ENCODE results near the gene UPF3B.
"Not testable (repeated sequence)": the region's sequence is repeated elsewhere in the genome, so short reads cannot be mapped to it uniquely, and the experiment has no call there.

The UPF3B gene, protein sequence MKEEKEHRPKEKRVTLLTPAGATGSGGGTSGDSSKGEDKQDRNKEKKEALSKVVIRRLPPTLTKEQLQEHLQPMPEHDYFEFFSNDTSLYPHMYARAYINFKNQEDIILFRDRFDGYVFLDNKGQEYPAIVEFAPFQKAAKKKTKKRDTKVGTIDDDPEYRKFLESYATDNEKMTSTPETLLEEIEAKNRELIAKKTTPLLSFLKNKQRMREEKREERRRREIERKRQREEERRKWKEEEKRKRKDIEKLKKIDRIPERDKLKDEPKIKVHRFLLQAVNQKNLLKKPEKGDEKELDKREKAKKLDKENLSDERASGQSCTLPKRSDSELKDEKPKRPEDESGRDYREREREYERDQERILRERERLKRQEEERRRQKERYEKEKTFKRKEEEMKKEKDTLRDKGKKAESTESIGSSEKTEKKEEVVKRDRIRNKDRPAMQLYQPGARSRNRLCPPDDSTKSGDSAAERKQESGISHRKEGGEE

DNA sequence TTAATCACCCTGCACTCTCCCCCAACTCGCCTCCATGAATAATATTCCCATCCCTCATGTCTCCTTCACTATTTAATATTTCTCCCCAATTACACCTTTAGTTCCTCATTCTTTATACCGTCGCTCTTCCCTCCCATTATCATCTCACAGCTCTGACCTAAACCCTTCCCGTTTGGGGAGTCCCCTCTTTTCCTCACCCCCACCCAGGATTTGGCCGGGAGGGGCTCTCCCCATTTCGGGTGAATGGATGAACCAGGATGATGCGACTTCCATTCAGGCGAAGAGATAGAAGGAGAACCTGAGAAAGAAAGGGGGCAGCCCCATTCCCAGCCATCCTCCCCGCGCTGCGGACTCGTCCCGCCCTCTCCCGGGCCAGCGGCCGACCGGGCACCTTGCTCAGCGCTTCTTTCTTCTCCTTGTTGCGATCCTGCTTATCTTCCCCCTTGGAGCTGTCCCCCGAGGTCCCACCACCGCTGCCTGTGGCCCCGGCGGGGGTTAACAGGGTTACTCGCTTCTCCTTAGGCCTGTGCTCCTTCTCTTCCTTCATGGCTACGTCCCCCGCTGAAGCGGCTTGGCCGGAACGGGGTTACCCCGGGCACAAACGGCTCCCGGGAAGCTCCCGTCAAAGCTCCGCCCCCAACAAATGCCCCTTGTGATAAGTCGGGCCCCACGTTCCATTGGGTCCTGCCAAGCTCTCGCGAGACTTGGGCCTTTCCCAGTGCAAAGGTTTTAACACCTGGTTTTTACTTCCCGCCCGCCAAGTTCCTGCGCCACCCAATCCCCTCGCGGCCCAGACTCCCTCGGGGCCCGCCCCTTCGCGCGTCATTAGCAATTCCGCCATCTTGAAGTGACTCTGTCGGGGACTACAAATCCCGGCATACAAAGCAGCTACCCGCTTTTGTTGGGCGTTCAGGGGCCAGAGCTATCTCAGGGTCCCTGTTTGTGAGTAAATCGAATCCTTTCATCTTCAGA is at the start of gene UPF3B:
Gene UPF3B (minus strand): TSS at position 582 of the 972 bp plus-strand sequence. CDS start 35 bp downstream, at position 547.
- peak; percentile 98 for DNase-seq

DNA sequence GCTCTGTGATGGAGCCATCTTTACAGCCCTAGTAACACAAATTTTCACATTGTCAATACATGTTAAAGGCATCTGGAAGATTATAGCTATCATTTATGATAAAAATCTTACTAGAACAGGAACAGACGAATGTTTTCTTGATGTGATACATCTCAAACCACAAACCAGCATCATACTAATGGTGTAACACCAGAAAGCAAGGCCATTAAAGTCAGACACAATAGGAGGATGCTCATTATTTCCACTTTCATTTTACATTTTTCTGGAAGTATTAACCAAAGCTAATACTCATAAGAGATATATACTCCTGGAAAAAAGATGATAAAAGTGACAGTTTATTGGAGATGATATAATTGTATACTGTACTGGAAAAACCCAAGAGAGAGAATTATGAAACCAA is 48.2 kb upstream of the UPF3B start:
- no peak for DNase-seq

DNA sequence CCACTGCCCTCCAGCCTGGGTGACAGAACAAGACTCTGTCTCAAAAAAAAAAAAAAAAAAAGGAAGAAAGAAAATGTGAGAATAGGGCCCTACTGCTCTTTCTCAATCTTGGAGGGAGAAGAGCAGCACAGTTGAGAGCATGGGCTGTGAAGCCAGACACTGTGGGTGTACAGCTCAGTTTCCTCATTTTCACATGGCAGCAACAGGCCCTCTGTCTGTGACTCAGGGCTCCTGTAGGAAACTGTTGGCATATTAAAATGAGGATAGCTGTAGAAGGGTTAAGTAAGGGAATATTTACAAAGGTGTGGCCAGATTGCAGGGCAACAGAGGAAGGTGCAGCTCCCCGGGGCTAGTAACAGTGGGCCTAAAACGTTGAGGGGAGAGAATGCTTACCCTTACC is 46.4 kb upstream of the UPF3B start:
- DNase-seq: no peak

DNA sequence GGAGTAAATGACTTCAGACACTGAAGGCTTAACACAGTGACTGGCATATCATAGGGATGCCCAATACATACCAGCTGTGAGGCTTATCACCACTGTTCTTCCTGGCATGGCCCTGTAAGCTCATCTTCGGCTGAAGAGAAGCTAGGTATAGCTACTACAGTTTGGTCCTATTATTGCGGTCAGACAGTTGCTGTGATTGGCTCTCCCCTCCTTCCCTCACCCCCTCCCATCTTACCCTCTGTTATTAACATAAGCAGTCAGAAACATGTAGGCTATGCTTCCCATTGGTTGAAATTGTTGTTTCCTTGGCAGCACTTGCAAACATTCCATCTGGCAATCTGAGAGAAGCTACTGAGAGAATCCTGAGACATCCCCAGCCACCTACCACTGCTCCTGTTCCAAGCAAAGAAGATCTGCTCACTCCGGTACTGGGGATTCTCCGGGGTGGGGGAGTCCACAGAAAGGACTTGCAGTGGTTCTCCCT is 43.1 kb upstream of the UPF3B start, which contains the start of gene AKAP14:
Gene AKAP14 (plus strand): TSS at position 51 of the 484 bp plus-strand sequence. CDS start 7,331 bp downstream, outside the sequence.
- no peak for DNase-seq

DNA sequence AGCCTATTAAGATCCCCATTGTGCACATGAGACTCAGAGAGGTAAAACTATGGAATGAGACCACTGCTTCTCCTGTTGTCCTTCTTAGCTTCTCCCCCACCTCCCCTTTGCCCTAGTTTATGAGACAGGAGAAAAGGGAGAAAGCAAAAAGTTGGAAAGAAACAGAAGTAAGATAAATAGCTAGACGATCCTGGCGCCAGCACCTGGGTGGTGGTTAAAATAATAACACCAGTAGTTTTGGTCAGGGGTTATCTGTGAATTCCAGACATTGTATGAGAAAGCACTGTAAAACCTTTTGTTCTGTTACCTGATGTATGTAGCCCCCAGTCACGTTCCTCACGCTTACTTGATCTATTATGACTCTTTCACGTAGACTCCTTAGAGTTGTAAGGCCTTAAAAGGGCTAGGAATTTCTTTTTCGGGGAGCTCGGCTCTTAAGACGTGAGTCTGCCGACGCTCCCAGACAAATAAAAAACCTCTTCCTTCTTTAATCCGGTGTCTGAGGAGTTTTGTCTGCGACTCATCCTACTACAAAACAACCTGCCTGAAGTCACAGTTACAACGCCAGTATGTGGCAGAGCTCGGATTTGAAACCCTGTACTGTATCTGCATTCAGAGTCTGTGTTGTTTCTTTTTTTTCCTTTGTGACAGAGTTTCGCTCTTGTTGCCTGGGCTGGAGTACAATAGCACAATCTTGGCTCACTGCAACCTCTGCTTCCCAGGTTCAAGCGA is 39.4 kb upstream of the UPF3B start:
- not testable (repeated sequence) for DNase-seq

DNA sequence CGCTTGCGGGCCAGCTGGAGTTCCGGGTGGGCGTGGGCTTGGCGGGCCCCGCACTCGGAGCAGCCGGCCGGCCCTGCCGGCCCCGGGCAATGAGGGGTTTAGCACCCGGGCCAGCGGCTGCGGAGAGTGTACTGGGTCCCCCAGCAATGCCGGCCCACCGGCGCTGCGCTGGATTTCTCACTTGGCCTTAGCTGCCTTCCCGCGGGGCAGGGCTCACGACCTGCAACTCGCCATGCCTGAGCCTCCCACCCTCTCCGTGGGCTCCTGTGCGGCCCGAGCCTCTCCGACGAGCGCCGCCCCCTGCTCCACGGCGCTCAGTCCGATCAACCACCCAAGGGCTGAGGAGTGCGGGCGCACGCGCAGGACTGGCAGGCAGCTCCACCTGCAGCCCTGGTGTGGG is 37.9 kb upstream of the UPF3B start:
- not testable (repeated sequence) for DNase-seq

DNA sequence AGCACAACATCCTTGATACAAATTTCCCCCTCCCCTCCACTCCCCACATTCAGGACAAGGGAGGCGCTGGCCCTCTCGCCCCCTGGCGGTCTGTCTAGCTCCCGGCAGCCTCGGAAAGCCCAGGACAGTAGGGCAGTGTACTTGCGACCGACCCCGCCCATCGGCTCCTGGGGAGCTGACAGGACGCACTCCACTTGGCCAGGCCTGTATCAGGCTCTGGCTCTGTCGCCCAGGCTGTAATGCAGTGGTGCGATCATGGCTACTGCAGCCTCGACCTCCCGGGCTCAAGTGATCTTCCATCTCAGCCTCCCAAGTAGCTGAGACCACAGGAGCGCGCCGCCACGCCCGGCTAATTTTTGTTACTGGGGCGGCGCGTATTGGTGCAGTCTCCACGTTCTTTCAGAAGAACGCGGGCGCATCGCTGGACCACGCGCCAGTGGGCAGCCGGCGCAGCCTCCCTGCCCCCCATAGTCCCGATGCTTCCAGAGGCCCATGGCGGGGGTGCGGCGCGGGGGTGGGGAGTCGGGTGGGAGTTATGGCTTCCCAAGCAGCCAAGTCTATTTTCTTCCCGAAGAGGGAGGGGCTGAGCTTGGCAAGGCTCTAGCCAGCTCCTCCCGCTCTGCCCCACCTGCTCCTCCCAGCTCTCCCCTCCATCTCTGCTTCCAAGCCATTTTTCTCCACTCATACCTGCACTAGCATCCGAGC is 35.1 kb upstream of the UPF3B start:
- peak; percentile 46 for DNase-seq

DNA sequence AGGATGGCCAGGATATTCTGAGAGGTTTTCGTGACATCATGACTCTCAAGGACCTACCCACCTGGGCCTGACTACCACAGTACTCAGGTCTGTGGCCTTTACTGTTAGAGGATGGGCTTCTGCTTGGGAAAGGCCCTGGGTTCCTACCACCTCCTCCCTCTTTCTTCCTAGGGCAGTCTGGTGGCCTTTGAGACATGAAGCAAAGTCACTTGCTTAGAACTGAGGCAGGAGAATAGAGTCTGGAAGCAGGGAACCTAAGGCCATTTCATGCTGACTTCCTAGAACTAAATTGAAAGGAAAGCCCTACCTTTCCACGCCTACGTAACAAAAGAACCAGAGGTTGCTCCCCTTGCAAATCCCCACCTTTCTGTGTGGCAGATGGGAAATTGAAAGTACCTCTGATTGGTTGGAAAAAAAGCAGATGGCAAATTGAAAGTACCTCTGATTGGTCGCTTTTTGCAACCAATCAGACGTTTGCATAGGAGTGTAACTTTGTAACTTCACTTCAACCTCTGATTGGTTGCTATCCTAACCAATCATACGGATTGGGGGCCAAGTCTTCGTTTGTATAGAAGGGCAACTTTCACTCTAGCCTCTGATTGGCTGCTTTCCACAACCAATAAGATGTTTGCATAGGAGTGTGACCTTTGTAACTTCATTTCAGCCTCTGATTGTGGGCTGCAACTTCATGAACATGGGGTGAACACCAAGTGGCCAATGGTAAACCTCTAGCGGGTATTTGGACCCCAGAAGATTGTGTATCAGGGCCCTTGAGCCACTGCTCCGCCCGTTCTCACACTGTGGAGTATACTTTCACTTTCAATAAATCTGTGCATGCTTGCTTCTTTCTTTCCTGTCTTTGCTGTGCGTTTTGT is 33.0 kb upstream of the UPF3B start:
- DNase-seq: no peak

DNA sequence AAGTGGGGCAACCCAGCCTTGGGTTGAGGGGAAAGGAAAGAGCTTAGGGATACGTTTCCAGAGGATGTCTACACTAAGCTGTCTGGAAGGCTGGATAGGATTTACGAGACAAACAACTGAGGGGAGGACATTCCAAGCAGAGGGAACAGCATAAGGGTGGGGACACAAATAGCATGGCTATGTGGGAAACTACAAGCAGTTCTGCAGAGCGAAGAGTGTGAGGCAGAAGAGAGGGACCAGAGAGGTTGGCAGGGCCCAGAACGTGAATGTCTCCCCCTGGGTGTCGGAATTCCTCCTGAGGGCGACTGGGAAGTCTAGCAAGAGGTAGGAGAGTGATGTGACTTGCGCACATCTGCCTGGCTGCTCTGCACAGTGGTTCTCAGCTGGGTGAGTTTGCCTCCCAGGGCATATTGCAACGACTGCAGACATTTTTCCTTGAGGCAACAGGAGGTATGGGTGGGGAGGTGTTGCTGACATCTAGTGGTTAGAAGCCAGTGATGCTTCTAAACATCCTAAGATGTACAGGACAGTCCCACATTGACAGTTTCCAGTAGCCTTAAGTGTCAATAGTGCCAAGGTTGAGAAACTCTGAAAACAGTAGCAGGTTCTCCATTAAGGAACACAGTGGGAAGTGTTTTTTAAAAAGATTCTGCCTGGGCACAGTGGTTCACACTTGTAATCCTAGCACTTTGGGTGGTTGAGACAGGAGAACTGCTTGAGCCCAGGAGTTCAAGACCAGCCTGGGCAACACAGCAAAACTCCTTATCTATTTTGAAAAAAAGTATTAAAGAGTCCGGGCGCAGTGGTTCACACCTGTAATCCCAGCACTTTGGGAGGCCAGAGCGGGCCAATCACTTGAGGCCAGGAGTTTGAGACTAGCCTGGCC is 28.0 kb upstream of the UPF3B start:
- peak; percentile 6 for DNase-seq

DNA sequence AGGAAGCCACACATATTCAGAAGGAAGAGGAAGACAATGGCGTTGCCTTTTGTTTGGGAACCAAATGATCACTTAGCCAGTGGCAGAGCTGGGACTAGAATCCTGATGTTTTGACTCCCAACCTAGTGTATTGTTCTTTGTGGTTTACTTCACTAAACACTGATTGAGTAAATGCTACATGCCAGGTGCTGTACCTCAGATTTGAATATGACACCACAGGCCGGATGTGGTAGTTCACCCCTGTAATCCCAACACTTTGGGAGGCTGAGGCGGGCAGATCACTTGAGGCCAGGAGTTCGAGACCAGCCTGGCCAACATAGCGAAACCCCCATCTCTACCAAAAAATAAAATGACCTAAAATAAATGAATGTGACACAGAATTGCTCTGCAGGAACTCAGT is 27.3 kb upstream of the UPF3B start:
- DNase-seq: no peak

DNA sequence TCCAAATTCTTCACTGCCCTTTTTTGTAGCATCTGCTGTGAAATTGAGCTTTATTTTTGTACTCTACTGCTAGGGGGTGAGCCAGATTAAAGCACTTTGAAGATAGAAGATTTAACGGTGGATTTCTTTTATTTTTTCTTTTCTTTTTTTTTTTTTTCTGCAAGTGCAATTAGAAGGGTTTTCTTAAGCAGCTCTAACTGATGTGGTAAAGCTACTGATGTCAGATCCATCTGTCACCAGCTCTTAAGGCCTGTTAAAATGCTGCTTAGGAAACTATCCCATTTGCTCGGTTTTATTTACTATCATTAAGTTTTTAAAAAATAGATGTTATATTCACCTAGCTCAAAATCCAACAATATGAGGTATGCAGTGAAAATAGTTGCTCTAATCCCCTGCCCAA is 26.0 kb upstream of the UPF3B start:
- DNase-seq: no peak

DNA sequence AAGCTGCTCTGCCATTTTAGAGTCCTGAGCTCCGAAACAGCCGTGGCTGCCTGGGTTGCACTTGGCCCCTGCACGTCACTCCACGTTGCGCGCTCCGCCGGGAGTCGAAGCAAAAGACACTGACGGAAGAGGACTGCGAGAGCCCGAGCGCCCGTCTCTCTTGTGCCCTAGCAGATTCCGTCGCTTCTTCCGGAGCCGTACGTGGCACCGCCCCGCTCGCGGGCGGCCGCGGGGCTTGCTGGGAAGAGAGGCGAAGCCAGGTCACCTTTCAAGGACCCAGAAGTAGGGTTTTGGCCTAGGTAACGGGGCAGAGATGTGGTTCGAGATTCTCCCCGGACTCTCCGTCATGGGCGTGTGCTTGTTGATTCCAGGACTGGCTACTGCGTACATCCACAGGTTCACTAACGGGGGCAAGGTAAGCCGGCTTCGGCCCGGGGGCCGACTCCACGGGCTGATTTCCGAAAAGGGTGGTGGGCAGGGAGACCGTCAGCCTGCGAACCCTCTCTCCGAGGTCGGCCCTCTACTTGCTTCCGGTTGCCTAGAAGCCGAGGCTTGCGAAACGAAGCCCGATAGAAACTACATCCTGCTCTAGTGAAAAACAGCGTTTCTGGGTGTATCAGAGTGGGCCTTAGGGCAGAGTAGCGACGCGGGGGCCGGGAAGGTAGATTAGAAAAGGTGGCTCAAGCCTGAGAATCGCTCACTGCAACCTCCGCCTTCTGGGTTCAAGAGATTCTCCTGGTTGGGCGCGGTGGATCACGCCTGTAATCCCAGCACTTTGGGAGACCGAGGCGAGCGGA is 19.0 kb upstream of the UPF3B start, which contains the start of the genes NDUFA1 and RNF113A:
Gene NDUFA1 (plus strand): TSS at position 234 of the 797 bp plus-strand sequence. CDS start 80 bp downstream, at position 314.
Gene RNF113A (minus strand): TSS at position 135 of the 797 bp plus-strand sequence. CDS start 120 bp downstream, at position 15.
- DNase-seq: peak; percentile 76

DNA sequence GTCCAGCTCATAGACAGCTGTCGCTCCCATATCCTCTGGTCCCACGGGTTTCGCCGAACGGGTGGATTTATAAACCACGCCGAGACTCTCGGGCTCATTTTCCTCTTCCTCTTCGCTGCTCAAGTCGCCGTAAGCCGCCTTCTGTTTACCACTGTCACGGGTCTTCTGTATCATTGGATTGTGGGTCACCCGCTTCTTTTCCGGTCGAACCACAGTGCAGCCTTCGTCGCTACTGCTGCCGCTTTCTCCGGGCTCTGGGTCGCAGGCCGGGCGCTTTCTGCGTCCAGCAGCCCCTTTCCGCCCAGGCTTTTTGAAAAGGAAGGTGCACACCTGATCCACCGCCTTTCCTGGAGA is 18.5 kb upstream of the UPF3B start:
- no peak for DNase-seq

DNA sequence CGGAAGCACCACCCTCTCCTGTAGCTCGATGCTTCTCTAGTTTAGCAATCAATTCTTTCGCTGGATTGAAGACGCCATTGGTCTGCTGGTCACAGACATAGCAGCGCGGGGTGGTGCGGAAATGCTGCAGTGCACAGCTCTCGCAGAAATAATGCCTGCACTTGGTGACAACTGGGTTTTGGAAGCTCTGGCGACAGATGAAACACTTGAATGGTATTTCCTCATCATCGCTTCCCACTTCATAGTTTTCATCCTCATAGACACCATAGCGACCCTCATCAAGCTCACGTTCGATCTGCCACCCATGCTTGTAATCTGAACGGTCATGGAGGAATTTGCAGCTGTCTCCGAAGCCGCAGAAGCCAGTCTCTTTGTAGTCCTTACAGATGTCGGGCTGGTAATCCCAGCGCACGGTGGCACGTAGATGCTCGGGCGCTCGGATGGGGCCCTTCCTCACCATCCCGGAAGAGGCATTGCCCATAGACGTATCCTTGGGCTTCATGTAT is 17.9 kb upstream of the UPF3B start:
- peak; percentile 17 for DNase-seq

DNA sequence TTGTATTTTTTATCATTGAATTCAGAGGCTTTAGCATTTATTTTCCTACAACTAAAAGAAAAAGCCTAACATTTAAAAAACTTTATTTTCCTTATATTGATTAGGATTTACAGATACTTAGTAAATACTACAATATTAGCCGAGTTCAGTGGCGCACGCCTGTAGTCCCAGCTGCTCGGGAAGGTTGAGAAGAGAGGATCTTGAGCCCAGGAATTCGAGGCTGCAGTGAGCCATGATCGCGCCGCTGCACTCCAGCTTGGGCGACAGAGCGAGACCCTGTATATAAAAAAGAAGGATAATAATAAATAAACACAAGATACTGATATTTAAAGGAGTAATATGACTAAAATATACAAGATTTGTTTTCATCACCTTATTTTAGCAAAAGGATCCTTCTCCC is 681 bp upstream of the UPF3B start:
- peak; percentile 34 for DNase-seq

DNA sequence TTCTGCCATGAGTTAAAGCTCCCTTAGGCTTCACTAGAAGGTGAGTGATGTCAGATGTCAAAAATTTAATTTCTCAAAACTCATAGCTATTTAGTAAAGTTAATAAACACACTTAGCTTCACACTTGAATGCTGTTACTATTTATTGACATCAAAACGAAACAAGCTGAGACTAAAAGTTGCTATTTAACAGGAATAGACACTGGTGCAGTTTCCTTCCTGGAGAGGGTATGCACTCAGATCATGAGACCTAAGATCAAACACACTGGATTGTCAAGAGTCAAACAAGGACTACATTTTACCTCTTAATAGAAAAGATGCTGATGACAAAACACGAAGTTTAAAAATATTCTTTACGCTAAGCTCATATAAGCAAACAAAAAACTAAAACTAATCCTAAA is 18.9 kb downstream of the UPF3B start:
- DNase-seq: no peak

DNA sequence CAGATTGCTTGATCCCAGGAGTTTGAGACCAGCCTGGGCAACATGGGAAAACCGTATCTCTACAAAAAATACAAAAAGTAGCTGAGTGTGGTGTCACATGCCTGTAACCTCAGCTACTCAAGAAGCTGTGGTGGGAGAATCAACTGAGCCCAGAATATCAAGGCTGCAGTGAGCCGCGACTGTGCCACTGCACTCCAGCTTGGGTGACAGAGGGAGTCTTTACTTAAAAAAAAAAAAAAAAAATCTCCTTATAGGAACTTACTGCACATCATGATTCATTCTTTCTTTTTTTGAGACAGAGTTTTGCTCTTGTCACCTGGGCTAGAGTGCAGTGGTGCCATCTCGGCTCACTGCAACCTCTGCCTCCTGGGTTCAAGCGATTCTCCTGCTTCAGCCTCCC is 24.3 kb downstream of the UPF3B start:
- DNase-seq: no peak

DNA sequence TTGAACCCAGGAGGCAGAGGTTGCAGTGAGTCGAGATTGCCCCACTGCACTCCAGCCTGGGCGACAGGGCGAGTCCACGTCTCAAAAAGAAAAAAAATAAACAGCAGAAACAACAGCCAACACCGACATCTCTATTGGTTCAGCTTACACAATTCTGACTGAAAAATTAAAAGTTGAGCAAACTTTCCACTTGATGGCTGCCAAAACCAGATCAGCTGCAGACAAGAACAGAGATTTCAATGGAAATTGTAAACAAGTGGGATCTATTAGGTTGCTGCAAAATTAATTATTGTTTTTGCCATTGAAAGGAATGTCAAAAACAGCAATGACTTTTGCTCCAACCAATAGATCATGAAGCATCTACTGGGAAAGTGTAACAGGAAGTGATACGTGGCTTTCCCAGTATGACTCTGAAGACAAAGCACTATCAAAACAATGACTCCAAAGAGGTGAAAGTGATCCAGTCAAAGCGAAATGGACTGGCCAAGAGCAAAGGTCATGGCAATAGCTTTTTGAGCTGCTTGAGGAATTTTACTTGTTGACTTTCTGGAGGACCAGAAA is 26.3 kb downstream of the UPF3B start:
- no peak for DNase-seq
